HPDE6-E6E7 (cell line): ENCODE measurements around the gene DNAJC4.

ENCODE experiments used
- DNase-seq: peaks from one replicate; pipeline ENCODE4 v3.0.0; 2011; ENCODE audit warnings: missing footprints; ENCODE audit errors: extremely low spot score

DNAJC4 gene

GRCh38 chr11:64278576-64279190, 48.3 kb downstream of the DNAJC4 start:
- DNase-seq = no peak

GRCh38 chr11:64281957-64282770, 51.8 kb downstream of the DNAJC4 start:
- no peak for DNase-seq

- DNase-seq = no peak
These were observed 52.7 kb downstream of the DNAJC4 start for GRCh38 chr11:64283092-64283491.
